Measurements from ENCODE around the gene GSTK1.

- TF ChIP-seq EZH2 (IDR thresholded peaks at IDR 0.05; ENCODE audit: insufficient read depth, poor library complexity, severe bottlenecking) (no peak), EZH2phosphoT487 (IDR thresholded peaks at IDR 0.05; ENCODE audit: insufficient read depth, low read depth) (no peak)
These were observed 13.0 kb upstream of the GSTK1 start for GRCh38 chr7:143250199-143250598.
